Esophagus muscularis mucosa (tissue), 4 donors: ENCODE results near the gene ADORA1. TPM values are rescaled to one million over a fixed set of nuclear protein-coding genes. Genes with fewer than 3 reads are reported as not detected.

ENCODE experiments used
- DNase-seq: peaks from one replicate; pipeline ENCODE4 v3.0.0-alpha.2; 2017; ENCODE audit errors: extremely low spot score
- H3K27ac ChIP-seq, 4 donors: fragments of 200-600 bp; sonication (generic); replicated peaks in 1 of 4; 1 replicate in 3 of 4; 2 replicates in 1 of 4; pipeline ENCODE4 v1.5.1; 2016 to 2019; ENCODE audit warnings: mild to moderate bottlenecking in 1 of 4
- H3K27me3 ChIP-seq, 4 donors: fragments of 200-600 bp; sonication (generic); one replicate each; pipeline versions ENCODE4 v1.5.1 to v1.6.0; 2016 to 2019
- H3K36me3 ChIP-seq, 4 donors: fragments of 200-600 bp; sonication (generic); one replicate each; pipeline ENCODE4 v1.5.1; 2016 to 2019
- H3K4me1 ChIP-seq, 4 donors: fragments of 200-600 bp; sonication (generic); one replicate each; pipeline ENCODE4 v1.5.1; 2016 to 2019
- H3K4me3 ChIP-seq, 4 donors: fragments of 200-600 bp; sonication (generic); 1 replicate in 2 of 4; 2 replicates in 2 of 4; pipeline ENCODE4 v1.5.1; 2016 to 2019; ENCODE audit warnings: mild to moderate bottlenecking in 4 of 4, moderate library complexity in 1 of 4
- H3K9me3 ChIP-seq, 4 donors: fragments of 200-600 bp; sonication (generic); 1 replicate in 3 of 4; 2 replicates in 1 of 4; pipeline ENCODE4 v1.5.1; 2016 to 2019
- EP300 ChIP-seq: sonication (generic); formaldehyde crosslinking; IDR thresholded peaks from one replicate; pipeline ENCODE4 v1.6.1; 2017; ENCODE audit warnings: antibody characterized with exemption
- POLR2A ChIP-seq: fragments of 450-650 bp; IDR thresholded peaks from one replicate; pipeline ENCODE4 v1.6.1; 2017; ENCODE audit warnings: antibody characterized with exemption, moderate library complexity, mild to moderate bottlenecking, low read depth
- POLR2AphosphoS5 ChIP-seq, 2 donors: sonication (generic); formaldehyde crosslinking; IDR thresholded peaks; one replicate each; pipeline ENCODE4 v1.6.1; 2017; ENCODE audit warnings: antibody characterized with exemption in 2 of 2
- WGBS: methylation state at CpG from one replicate; pipeline ENCODE4 v1.1.5; 2018; 5-methylcytosine and 5-hydroxymethylcytosine counted together
- intact Hi-C: fragments of 100-400 bp; cut with DNase I; formaldehyde crosslinking; loops from one replicate; pipeline ENCODE4 v1.15.1; 2023
- total RNA-seq, 4 donors: library from RNA; depleted of rRNA; stranded (reverse); fragments of >200 nt; gene quantifications; one replicate each; pipeline versions ENCODE4 v1.1.0 to v1.2.1, GENCODE V29; 2016
- TF ChIP-seq, protein P1 (sequence below), 3 experiments: fragments of 200-600 bp in 2 of 3; fragments of 450-650 bp in 1 of 3; sonication (generic) in 2 of 3; IDR thresholded peaks; one replicate each; pipeline ENCODE4 v1.5.1; 2017 to 2019; ENCODE audit warnings: antibody characterized with exemption in 3 of 3, mild to moderate bottlenecking in 2 of 3, moderate library complexity in 1 of 3

The ADORA1 gene
- total RNA-seq, 4 donors from 2014 or later: 0.34 to 1.7 (median 0.80) TPM

DNA sequence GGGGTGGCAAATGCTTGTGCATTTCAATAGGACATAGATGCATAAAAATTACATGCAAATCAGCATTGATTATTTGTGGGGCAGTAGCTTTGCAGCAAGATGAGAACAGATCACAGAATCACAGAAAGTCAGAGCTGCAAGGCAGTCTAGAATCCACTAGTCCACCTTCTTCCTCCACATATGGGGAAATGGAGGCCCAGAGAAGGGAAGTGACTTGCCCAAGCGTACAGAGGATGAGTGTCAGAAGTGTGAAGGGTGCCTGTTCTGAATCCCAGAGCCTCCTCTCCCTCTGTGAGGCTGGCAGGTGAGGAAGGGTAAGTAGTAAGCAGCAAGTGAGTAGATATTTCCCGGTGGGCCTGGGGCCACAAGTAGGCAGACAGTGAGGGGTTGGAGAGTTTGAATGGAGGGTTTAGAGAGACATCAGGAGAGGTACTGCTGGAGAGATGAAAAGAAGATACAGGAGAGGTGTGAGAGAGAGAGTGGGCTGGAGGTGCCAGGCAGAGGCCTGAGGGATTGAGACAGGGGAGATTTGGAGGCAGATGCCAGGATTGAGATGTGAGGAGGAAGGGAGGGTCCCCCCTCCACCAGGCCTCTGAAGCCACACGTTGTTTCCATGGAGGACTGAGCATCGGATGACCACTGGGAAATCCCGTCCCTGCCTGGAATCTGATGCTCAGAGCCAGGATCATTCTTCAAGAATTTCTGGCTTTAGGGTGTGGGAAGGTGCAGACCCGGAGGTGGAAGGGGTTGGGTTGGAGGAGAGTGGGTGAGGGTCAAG is 36.9 kb upstream of the ADORA1 start:
- TF ChIP-seq EP300 (no peak), POLR2AphosphoS5 (IDR thresholded peaks at IDR 0.05) (no peak), POLR2A (no peak)
- TF ChIP-seq, protein P1, sequence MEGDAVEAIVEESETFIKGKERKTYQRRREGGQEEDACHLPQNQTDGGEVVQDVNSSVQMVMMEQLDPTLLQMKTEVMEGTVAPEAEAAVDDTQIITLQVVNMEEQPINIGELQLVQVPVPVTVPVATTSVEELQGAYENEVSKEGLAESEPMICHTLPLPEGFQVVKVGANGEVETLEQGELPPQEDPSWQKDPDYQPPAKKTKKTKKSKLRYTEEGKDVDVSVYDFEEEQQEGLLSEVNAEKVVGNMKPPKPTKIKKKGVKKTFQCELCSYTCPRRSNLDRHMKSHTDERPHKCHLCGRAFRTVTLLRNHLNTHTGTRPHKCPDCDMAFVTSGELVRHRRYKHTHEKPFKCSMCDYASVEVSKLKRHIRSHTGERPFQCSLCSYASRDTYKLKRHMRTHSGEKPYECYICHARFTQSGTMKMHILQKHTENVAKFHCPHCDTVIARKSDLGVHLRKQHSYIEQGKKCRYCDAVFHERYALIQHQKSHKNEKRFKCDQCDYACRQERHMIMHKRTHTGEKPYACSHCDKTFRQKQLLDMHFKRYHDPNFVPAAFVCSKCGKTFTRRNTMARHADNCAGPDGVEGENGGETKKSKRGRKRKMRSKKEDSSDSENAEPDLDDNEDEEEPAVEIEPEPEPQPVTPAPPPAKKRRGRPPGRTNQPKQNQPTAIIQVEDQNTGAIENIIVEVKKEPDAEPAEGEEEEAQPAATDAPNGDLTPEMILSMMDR (IDR thresholded peaks at IDR 0.05): no peak
- intact Hi-C loops: no loop called here
- H3K4me3 ChIP-seq: no peak overlapping the region
- peak; percentile 82 for DNase-seq
- WGBS: 63% methylated on average over 6 of the region's 6 CpGs
- no peaks in the 10 kb centered on the region for H3K4me1 ChIP-seq
- H3K27me3 ChIP-seq: no peaks in the 10 kb centered on the region
- H3K27ac ChIP-seq: no peak overlapping the region
- H3K36me3 ChIP-seq: no peaks in the 10 kb centered on the region
- H3K9me3 ChIP-seq: peaks cover 0 to 14% (median 9%) of the 10 kb centered on the region in 4 donors

DNA sequence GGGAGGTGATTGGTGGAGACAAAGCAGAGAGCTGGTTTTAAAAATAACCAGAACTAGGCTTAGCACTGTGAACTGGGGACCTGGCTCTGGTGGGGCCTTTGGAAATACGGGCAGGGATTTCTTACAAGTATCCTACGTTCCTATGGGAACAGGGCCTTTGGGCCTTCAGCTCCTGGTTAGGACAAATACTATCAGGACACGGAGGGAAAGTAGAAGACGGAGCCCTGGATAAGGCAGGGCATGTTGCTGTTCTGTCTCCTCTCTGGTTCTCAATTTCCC is 36.4 kb upstream of the ADORA1 start:
- Histone ChIP-seq H3K27me3 (no peaks in the 10 kb centered on the region), H3K4me3 (no peak overlapping the region), H3K27ac (no peak overlapping the region), H3K9me3 (peaks cover 0 to 20% (median 12%) of the 10 kb centered on the region in 4 donors), H3K4me1 (no peaks in the 10 kb centered on the region), H3K36me3 (no peaks in the 10 kb centered on the region)
- DNase-seq: no peak
- TF ChIP-seq, protein P1 (IDR thresholded peaks at IDR 0.05): no peak
- no peak for TF ChIP-seq POLR2AphosphoS5 (IDR thresholded peaks at IDR 0.05)
- TF ChIP-seq EP300: no peak
- no peak for TF ChIP-seq POLR2A
- 70% methylated on average over 4 of the region's 4 CpGs for WGBS
- intact Hi-C loops: no loop called here

DNA sequence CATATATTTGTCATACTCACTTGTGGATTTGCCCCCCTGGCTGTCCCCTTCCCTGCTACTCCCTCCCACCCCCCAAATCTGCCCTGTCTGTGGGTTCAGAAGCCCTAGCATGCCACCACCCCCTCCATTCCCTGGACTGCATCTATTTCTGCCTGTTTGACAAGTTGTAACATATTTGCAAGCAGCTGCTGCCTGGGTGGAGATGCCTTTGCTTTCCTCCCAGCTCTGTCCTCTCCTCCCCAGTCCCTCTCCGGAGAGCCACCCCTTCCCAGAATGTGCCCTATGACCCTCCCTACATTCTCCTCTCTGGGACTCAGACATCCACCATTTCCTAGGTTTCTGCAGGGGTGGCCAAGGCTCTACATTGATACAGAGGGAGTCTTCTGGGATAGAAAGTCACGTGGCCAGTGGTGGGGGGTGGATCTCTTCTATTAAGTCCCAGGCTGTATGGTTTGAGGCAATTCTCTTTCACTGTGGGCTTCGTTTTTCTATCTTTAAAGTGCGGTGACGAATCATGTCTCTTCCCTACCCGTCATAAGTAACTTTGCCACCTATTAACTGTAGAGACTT is 35.7 kb upstream of the ADORA1 start:
- 76% methylated on average over 6 of the region's 6 CpGs for WGBS
- Histone ChIP-seq H3K4me3 (no peak overlapping the region), H3K27ac (no peak overlapping the region), H3K9me3 (peaks cover 0 to 20% (median 12%) of the 10 kb centered on the region in 4 donors), H3K27me3 (no peaks in the 10 kb centered on the region), H3K36me3 (no peaks in the 10 kb centered on the region), H3K4me1 (no peaks in the 10 kb centered on the region)
- intact Hi-C loops: no loop called here
- TF ChIP-seq, protein P1 (IDR thresholded peaks at IDR 0.05): no peak
- no peak for TF ChIP-seq POLR2A
- no peak for TF ChIP-seq POLR2AphosphoS5 (IDR thresholded peaks at IDR 0.05)
- no peak for TF ChIP-seq EP300
- peak; percentile 66 for DNase-seq

DNA sequence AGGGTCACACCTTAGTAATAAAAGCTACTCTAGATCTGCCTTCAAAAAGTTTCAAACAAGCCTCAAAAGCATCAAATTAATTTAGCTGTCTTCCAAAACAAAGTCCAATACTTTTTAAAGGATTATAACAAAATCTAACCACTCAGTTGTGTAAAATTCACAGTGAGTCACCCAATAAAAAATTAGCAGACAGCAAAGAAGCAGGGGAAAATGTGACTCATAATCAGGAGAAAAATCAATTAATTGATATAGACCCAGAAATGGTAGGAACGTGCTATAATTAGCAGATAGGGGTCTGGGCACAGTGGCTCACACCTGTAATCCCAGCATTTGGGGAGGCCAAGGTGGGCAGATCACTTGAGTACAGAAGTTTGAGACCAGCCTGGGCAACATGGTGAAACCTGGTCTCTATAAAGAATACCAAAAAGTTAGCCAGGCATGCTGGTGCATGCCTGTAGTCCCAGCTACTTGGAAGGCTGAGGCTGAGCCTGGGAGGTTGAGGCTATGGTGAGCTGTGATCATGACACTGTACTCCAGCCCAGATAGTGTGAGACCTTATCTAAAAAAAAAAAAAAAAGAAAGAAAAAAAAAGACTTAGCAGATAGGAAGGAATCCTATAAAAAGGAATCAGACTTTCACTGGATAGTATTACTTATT is 33.6 kb upstream of the ADORA1 start:
- WGBS: 65% methylated on average over 1 of the region's 1 CpG
- no peak overlapping the region for H3K27ac ChIP-seq
- H3K36me3 ChIP-seq: no peaks in the 10 kb centered on the region
- peaks cover 0 to 20% (median 12%) of the 10 kb centered on the region in 4 donors for H3K9me3 ChIP-seq
- H3K27me3 ChIP-seq: no peaks in the 10 kb centered on the region
- H3K4me3 ChIP-seq: no peak overlapping the region
- no peak for TF ChIP-seq EP300
- no peak for TF ChIP-seq POLR2AphosphoS5 (IDR thresholded peaks at IDR 0.05)
- no peak for TF ChIP-seq POLR2A
- TF ChIP-seq, protein P1 (IDR thresholded peaks at IDR 0.05): no peak
- H3K4me1 ChIP-seq: no peaks in the 10 kb centered on the region
- no peak for DNase-seq
- intact Hi-C loops: no loop called here
